Upper lobe of left lung (tissue), 6 donors: ENCODE results near the gene PPHLN1. TPM values are rescaled to one million over a fixed set of nuclear protein-coding genes. Genes with fewer than 3 reads are reported as not detected.

Source experiments
- ATAC-seq, 2 donors: fragments of 200-7000 bp; cut with Tn5 transposase; one replicate each; pipeline ENCODE4 v1.9.1; 2022; ENCODE audit warnings: mild to moderate bottlenecking in 2 of 2, moderate library complexity in 2 of 2; ENCODE audit not compliant: low FRiP score in 2 of 2
- DNase-seq, 2 donors: peaks; one replicate each; pipeline ENCODE4 v3.0.0-alpha.2; 2019 to 2020
- H3K27ac ChIP-seq, 4 donors: fragments of 200-600 bp; sonication (generic); one replicate each; pipeline ENCODE4 v1.5.1; 2016 to 2019
- H3K27me3 ChIP-seq, 4 donors: fragments of 200-600 bp; sonication (generic); one replicate each; pipeline ENCODE4 v1.5.1; 2017 to 2019
- H3K36me3 ChIP-seq, 4 donors: fragments of 200-600 bp; sonication (generic); one replicate each; pipeline ENCODE4 v1.5.1; 2016 to 2019
- H3K4me1 ChIP-seq, 4 donors: fragments of 200-600 bp; sonication (generic); one replicate each; pipeline ENCODE4 v1.5.1; 2018 to 2019
- H3K4me3 ChIP-seq, 4 donors: fragments of 200-600 bp; sonication (generic); one replicate each; pipeline ENCODE4 v1.5.1; 2017 to 2019; ENCODE audit warnings: mild to moderate bottlenecking in 2 of 4, moderate library complexity in 1 of 4
- H3K9me3 ChIP-seq, 4 donors: fragments of 200-600 bp; sonication (generic); one replicate each; pipeline ENCODE4 v1.5.1; 2018 to 2019
- EP300 ChIP-seq, 4 donors: sonication (generic); formaldehyde crosslinking; IDR thresholded peaks; one replicate each; pipeline ENCODE4 v1.5.1; 2017; ENCODE audit warnings: antibody characterized with exemption in 4 of 4, control low read depth in 2 of 4
- POLR2A ChIP-seq, 4 donors: fragments of 450-650 bp; IDR thresholded peaks; one replicate each; pipeline ENCODE4 v1.5.1; 2016 to 2017; ENCODE audit warnings: antibody characterized with exemption in 4 of 4, mild to moderate bottlenecking in 2 of 4
- POLR2AphosphoS5 ChIP-seq, 2 donors: sonication (generic); formaldehyde crosslinking; IDR thresholded peaks; one replicate each; pipeline ENCODE4 v1.5.1; 2017; ENCODE audit warnings: antibody characterized with exemption in 2 of 2
- WGBS, 2 donors: methylation state at CpG; one replicate each; pipeline ENCODE4 v1.1.5; 2017 to 2018; 5-methylcytosine and 5-hydroxymethylcytosine counted together
- total RNA-seq, 6 donors: library from RNA; depleted of rRNA in 4 of 6; stranded (reverse); fragments of >200 nt in 4 of 6; gene quantifications; one replicate each; pipeline versions ENCODE4 v1.1.0 to v1.2.1, GENCODE V29; 2016 to 2021
- TF ChIP-seq, protein P1 (sequence below), 6 experiments: fragments of 450-650 bp in 4 of 6; fragments of 200-600 bp in 2 of 6; sonication (generic) in 2 of 6; IDR thresholded peaks; one replicate each; pipeline ENCODE4 v1.5.1; 2016 to 2019; ENCODE audit warnings: antibody characterized with exemption in 6 of 6
- donor health status: DM: no; HTN: no; CAD: no; lungs with moderate emphysema.
- donor health status: DM: no; HTN: yes; CAD: no; lungs with severe emphysema.

PPHLN1 gene
- total RNA-seq, 6 donors from 2014 or later, result 24.5 to 69.1 (median 46.7) TPM

DNA sequence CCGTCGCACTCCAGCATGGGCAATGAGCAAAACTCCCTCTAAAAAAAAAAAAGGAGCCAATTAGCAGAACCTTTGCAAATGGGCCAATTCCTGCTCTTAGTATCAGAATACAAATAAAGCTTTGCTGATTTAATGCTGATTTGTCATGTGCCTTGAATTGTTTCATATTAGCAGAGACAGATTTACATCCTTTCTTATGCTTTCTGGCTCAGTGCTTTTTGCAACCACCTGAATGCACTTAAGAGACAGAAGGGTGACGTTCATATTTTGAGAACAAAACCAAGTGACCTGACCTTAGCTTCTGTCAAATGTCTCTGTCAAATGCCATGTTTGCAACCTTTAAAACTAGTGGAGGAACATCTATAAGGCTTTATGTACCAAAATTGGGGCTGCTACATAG lies 44.1 kb upstream of the PPHLN1 start:
- H3K36me3 ChIP-seq, result no peaks in the 10 kb centered on the region
- DNase-seq (no peak), ATAC-seq (no peak)
- H3K4me1 ChIP-seq, result no peaks in the 10 kb centered on the region
- H3K9me3 ChIP-seq, result no peaks in the 10 kb centered on the region
- H3K4me3 ChIP-seq, result no peak overlapping the region
- 79 to 84% methylated on average over 3 of the region's 3 CpGs for WGBS, 2 donors
- H3K27me3 ChIP-seq, result no peaks in the 10 kb centered on the region
- no peak overlapping the region for H3K27ac ChIP-seq
- no peak for TF ChIP-seq POLR2A (IDR thresholded peaks at IDR 0.05)

DNA sequence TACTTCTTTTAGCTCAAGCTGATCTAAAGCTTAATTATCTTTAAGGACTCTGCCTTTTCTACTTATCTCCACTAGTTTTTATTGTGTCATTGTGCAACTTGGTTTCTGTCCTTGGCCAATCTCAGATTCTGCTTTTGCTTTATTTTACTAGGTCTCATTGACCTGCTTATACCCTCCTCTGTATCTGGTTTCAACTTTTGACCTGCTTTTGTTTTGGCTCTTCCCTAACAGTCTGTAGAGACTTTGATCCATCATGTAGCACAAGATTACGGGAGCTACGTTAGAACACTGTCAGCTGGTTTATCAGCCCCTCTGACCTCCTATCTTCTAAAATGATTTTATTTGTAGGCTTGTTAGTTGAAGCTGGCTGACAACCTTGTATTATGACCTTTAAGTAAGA lies 43.7 kb upstream of the PPHLN1 start:
- no peak overlapping the region for H3K4me3 ChIP-seq
- ATAC-seq (no peak), DNase-seq (no peak)
- no peaks in the 10 kb centered on the region for H3K9me3 ChIP-seq
- H3K4me1 ChIP-seq, result no peaks in the 10 kb centered on the region
- TF ChIP-seq, protein P1, sequence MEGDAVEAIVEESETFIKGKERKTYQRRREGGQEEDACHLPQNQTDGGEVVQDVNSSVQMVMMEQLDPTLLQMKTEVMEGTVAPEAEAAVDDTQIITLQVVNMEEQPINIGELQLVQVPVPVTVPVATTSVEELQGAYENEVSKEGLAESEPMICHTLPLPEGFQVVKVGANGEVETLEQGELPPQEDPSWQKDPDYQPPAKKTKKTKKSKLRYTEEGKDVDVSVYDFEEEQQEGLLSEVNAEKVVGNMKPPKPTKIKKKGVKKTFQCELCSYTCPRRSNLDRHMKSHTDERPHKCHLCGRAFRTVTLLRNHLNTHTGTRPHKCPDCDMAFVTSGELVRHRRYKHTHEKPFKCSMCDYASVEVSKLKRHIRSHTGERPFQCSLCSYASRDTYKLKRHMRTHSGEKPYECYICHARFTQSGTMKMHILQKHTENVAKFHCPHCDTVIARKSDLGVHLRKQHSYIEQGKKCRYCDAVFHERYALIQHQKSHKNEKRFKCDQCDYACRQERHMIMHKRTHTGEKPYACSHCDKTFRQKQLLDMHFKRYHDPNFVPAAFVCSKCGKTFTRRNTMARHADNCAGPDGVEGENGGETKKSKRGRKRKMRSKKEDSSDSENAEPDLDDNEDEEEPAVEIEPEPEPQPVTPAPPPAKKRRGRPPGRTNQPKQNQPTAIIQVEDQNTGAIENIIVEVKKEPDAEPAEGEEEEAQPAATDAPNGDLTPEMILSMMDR (IDR thresholded peaks at IDR 0.05), result no peak
- TF ChIP-seq EP300 (IDR thresholded peaks at IDR 0.05), result no peak
- TF ChIP-seq POLR2AphosphoS5 (IDR thresholded peaks at IDR 0.05), result no peak
- no peak for TF ChIP-seq POLR2A (IDR thresholded peaks at IDR 0.05)
- 80 to 91% methylated on average over 2 of the region's 2 CpGs for WGBS, 2 donors
- H3K27ac ChIP-seq, result no peak overlapping the region
- H3K27me3 ChIP-seq, result no peaks in the 10 kb centered on the region
- H3K36me3 ChIP-seq, result no peaks in the 10 kb centered on the region

DNA sequence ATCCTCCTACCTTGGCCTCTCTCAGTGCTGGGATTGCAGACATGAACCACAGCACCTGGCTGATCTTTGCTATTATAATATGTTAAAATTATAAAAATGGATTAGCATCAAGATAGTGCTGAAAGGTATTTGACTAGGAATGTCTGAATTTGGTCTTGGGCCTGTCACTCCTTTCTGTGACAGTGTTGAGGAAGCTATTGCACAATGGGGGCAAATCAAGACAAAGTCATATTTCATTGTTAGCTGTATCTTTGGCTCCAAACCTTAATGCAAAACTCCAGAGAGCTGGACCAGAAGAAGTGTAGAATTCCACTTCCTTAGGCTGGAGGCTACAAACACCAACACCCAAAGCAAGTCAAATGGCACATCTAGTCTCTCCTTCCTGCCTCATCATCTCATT lies 42.2 kb upstream of the PPHLN1 start:
- DNase-seq (no peak), ATAC-seq (no peak)
- no peaks in the 10 kb centered on the region for H3K9me3 ChIP-seq
- no peaks in the 10 kb centered on the region for H3K4me1 ChIP-seq
- H3K36me3 ChIP-seq, result no peaks in the 10 kb centered on the region
- TF ChIP-seq POLR2A (IDR thresholded peaks at IDR 0.05), result no peak
- no peak for TF ChIP-seq EP300 (IDR thresholded peaks at IDR 0.05)
- no peak for TF ChIP-seq POLR2AphosphoS5 (IDR thresholded peaks at IDR 0.05)
- TF ChIP-seq, protein P1 (IDR thresholded peaks at IDR 0.05), result no peak
- H3K4me3 ChIP-seq, result no peak overlapping the region
- no peaks in the 10 kb centered on the region for H3K27me3 ChIP-seq
- no peak overlapping the region for H3K27ac ChIP-seq

DNA sequence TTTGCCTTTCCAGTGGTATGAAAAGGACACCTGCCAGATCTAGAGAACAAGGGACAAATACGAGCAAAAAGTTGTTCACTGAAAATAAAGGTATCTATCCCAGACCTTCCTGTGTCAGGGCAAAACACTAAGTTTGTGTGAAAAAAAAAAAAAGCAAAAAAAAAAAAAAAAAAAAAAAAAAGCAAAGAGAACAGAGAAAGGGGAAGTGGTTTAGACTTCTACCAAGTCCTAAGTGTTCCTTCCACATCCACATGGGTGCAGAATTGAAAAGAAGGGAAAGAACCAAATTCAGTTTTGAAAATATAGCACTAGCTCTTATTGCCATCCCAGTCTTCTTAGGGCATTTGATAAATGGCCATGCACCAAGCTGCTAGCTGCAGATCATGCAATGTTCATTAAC lies 41.8 kb upstream of the PPHLN1 start:
- no peaks in the 10 kb centered on the region for H3K4me1 ChIP-seq
- H3K36me3 ChIP-seq, result no peaks in the 10 kb centered on the region
- TF ChIP-seq POLR2AphosphoS5 (IDR thresholded peaks at IDR 0.05) (no peak), POLR2A (IDR thresholded peaks at IDR 0.05) (no peak), EP300 (IDR thresholded peaks at IDR 0.05) (no peak)
- TF ChIP-seq, protein P1 (IDR thresholded peaks at IDR 0.05), result no peak
- no peak overlapping the region for H3K27ac ChIP-seq
- no peaks in the 10 kb centered on the region for H3K27me3 ChIP-seq
- WGBS, 2 donors, result 67 to 68% methylated on average over 1 of the region's 1 CpG
- no peaks in the 10 kb centered on the region for H3K9me3 ChIP-seq
- H3K4me3 ChIP-seq, result no peak overlapping the region
- DNase-seq, result no peak
- no peak for ATAC-seq

DNA sequence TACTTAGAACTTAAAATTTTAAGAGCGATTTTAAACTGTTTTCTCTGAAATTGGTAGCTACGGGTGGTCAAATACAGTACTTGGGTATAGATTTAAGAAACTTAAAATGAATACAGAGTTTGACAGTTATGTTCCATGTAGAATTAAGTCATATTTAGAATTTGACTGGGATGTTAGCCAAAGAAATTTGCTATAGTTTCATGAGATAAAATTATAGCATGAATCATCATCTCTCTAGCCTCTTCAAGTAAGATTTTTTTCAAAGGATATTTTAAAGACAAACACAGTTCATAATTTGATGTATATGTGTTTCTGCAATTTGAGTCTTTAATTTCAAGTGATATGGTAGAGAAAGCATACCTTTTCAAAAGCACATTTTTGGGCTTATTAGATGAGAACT lies 41.1 kb upstream of the PPHLN1 start:
- H3K9me3 ChIP-seq, result no peaks in the 10 kb centered on the region
- H3K36me3 ChIP-seq, result no peaks in the 10 kb centered on the region
- TF ChIP-seq, protein P1 (IDR thresholded peaks at IDR 0.05), result no peak
- TF ChIP-seq EP300 (IDR thresholded peaks at IDR 0.05) (no peak), POLR2A (IDR thresholded peaks at IDR 0.05) (no peak), POLR2AphosphoS5 (IDR thresholded peaks at IDR 0.05) (no peak)
- no peak overlapping the region for H3K4me3 ChIP-seq
- WGBS, 2 donors, result 88% methylated on average over 2 of the region's 2 CpGs
- ATAC-seq (no peak), DNase-seq (no peak)
- H3K4me1 ChIP-seq, result no peaks in the 10 kb centered on the region
- no peaks in the 10 kb centered on the region for H3K27me3 ChIP-seq
- no peak overlapping the region for H3K27ac ChIP-seq
